ENCODE results near the gene C14orf119. TPM values are rescaled to one million over a fixed set of nuclear protein-coding genes. Genes with fewer than 3 reads are reported as not detected.

Gene C14orf119
- total RNA-seq, 2 donors from 2014 or later, result 18.0 to 18.4 TPM

DNA sequence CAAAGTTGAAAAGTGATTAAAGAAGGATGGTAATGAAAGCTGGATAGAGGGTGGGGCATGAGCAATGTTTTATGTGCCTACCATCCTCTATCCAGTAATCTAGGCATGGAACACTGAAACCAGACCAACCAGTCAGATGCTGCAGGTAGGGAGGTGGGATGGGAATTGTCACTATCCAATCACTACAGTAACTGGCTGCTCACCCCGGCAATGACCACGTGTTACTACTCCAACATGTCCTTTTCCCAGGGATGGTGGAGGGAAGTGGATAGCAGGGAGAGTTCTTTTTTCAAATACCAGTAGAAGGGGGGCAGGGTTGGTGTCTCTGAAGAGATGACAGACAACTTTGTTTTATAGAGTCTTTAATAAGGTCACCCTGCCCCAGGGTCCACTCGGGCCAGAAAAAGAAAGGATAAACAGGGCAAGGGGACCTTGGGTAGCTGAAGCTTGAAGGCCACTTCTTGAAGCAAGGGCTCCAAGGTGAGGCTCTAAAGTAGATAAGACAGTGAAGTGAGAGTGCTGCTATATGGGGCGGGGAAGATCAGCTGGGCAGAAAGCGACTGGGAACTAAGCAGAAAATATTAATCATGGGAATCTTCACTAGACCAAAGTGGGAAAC, 23.3 kb upstream of the C14orf119 start:
- Histone ChIP-seq H3K27ac (peak overlapping the region; percentile 4 to 78), H3K36me3 (peaks cover 47% of the 10 kb centered on the region), H3K27me3 (replicated peaks; ENCODE audit: insufficient read depth) (no peaks in the 10 kb centered on the region), H3K4me3 (peak overlapping the region; percentile 90), H3K9me3 (no peaks in the 10 kb centered on the region), H3K4me1 (ENCODE audit: control insufficient read depth in 1 of 2, low read depth in 2 of 2) (peaks cover 16 to 31% of the 10 kb centered on the region in 2 donors)
- no peak for DNase-seq (ENCODE audit: low spot score)
- no peak for ATAC-seq (ENCODE audit: insufficient number of reproducible peaks, low FRiP score, low read depth)
- TF ChIP-seq, protein P1, sequence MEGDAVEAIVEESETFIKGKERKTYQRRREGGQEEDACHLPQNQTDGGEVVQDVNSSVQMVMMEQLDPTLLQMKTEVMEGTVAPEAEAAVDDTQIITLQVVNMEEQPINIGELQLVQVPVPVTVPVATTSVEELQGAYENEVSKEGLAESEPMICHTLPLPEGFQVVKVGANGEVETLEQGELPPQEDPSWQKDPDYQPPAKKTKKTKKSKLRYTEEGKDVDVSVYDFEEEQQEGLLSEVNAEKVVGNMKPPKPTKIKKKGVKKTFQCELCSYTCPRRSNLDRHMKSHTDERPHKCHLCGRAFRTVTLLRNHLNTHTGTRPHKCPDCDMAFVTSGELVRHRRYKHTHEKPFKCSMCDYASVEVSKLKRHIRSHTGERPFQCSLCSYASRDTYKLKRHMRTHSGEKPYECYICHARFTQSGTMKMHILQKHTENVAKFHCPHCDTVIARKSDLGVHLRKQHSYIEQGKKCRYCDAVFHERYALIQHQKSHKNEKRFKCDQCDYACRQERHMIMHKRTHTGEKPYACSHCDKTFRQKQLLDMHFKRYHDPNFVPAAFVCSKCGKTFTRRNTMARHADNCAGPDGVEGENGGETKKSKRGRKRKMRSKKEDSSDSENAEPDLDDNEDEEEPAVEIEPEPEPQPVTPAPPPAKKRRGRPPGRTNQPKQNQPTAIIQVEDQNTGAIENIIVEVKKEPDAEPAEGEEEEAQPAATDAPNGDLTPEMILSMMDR (IDR thresholded peaks at IDR 0.05), result no peak

DNA sequence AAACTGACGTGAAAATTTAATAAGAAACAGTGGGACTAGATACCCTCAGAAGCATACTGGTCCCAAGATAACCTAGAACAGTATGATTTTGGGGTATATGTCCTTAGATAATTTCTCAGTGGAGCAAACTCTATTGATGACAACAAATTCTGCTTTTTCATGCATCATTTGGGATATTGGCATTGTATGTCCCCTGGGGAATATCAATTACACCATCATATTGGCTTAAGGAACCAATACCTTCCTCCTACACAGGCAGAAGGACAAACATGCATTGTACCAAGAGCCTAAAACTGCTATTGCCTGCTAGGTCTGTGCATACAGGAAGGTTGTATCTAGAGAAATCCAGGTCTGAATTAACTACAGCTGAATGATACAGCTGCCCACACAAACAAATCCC, 20.4 kb upstream of the C14orf119 start:
- DNase-seq (ENCODE audit: low spot score), result no peak
- TF ChIP-seq, protein P1 (IDR thresholded peaks at IDR 0.05), result no peak
- no peak for ATAC-seq (ENCODE audit: insufficient number of reproducible peaks, low FRiP score, low read depth)
- Histone ChIP-seq H3K4me3 (no peak overlapping the region), H3K4me1 (ENCODE audit: control insufficient read depth in 1 of 2, low read depth in 2 of 2) (peaks cover 20 to 42% of the 10 kb centered on the region in 2 donors), H3K27ac (no peak overlapping the region), H3K9me3 (no peaks in the 10 kb centered on the region), H3K27me3 (replicated peaks; ENCODE audit: insufficient read depth) (no peaks in the 10 kb centered on the region), H3K36me3 (peaks cover 51% of the 10 kb centered on the region)

DNA sequence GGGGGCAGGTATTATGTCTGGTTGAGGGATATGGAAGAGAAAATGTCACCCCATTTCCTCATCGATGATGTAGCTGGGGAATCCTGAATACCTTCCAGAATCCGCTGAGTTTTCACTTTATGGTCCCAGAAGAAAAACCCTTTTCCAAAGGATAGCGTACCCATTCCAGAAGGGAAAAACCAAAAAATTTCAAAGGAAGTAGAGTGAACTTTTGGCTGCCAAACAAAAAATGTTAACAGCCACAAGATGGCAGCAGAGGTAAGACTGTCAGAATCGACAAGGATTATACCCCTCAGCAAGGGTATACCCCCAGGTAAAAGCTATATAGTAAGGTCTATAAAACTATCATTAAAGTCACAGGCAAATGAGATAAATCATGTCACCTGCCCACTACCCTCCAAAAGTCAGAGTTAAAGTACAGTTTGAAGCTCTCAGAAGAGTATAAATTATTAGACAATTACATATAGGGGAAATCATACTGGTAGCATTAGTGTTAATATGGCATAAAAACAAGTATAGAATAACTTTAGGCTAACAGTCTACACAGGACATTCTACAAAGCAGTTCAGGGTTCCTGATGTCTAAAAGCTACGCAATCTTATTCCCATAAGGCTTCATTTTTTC, 18.4 kb upstream of the C14orf119 start:
- H3K4me1 ChIP-seq (ENCODE audit: control insufficient read depth in 1 of 2, low read depth in 2 of 2), result peaks cover 11 to 28% of the 10 kb centered on the region in 2 donors
- no peaks in the 10 kb centered on the region for H3K27me3 ChIP-seq (replicated peaks; ENCODE audit: insufficient read depth)
- no peak for DNase-seq (ENCODE audit: low spot score)
- no peak overlapping the region for H3K4me3 ChIP-seq
- H3K36me3 ChIP-seq, result peaks cover 71% of the 10 kb centered on the region
- no peak for ATAC-seq (ENCODE audit: insufficient number of reproducible peaks, low FRiP score, low read depth)
- H3K9me3 ChIP-seq, result no peaks in the 10 kb centered on the region
- H3K27ac ChIP-seq, result peak overlapping the region in 1 of 2 donors; percentile 13
- TF ChIP-seq, protein P1 (IDR thresholded peaks at IDR 0.05), result peak; percentile 56

DNA sequence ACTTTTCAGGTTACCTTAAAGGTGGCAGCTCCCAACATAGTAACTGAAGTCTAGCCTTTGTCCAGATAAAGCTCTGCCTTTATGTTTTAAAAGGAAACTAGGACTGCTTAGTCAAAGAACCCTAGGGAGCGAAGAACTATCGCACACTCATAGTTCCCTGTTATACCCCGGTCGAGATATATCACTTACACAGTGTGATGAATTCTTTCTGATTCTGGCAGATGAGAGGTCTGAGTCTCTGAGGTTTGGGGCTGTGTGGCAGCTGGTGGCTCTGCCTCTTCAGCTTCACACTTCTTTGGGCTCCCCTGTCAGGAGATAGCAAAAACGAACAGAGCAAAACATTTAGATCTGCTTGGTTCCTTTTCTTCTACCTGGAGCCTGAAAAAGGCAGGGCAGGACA, 17.3 kb upstream of the C14orf119 start:
- TF ChIP-seq, protein P1 (IDR thresholded peaks at IDR 0.05), result no peak
- H3K36me3 ChIP-seq, result peaks cover 66% of the 10 kb centered on the region
- no peaks in the 10 kb centered on the region for H3K9me3 ChIP-seq
- DNase-seq (ENCODE audit: low spot score) (no peak), ATAC-seq (ENCODE audit: insufficient number of reproducible peaks, low FRiP score, low read depth) (no peak)
- H3K4me1 ChIP-seq (ENCODE audit: control insufficient read depth in 1 of 2, low read depth in 2 of 2), result peaks cover 7 to 21% of the 10 kb centered on the region in 2 donors
- H3K27me3 ChIP-seq (replicated peaks; ENCODE audit: insufficient read depth), result no peaks in the 10 kb centered on the region
- H3K4me3 ChIP-seq, result no peak overlapping the region
- peak overlapping the region in 1 of 2 donors; percentile 46 for H3K27ac ChIP-seq

DNA sequence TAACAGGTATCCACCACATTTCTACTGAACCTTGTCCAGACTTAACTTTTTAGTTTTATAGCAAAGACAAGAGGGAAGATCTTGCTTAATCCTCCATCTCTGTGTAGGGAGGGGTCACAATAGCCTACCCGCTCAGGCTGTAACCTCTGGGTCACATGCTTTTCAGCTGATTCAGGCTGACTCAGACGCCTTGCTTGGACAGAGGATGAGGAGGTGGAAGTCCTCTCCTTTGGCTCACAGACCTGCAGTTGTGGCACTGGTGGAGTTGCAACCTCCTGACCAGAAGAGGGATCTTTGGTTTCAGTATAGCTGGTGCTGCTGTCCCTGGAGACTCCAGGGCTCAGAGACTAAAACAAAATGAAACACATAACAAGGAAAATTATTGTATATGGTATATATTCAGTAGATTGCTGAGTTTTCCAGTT, 16.6 kb upstream of the C14orf119 start:
- Histone ChIP-seq H3K27ac (peak overlapping the region; percentile 9 to 46), H3K27me3 (replicated peaks; ENCODE audit: insufficient read depth) (no peaks in the 10 kb centered on the region), H3K4me3 (no peak overlapping the region), H3K4me1 (ENCODE audit: control insufficient read depth in 1 of 2, low read depth in 2 of 2) (peaks cover 7 to 21% of the 10 kb centered on the region in 2 donors), H3K36me3 (peaks cover 67% of the 10 kb centered on the region), H3K9me3 (no peaks in the 10 kb centered on the region)
- peak; percentile 47 for DNase-seq (ENCODE audit: low spot score)
- TF ChIP-seq, protein P1 (IDR thresholded peaks at IDR 0.05), result no peak
- ATAC-seq (ENCODE audit: insufficient number of reproducible peaks, low FRiP score, low read depth), result peak; percentile 90
